HepG2 (cell line): ENCODE results near the gene B3GAT3. TPM values are rescaled to one million over a fixed set of nuclear protein-coding genes. Genes with fewer than 3 reads are reported as not detected.

Experiments used
- AHDC1 ChIP-seq: sonication (generic); formaldehyde crosslinking; IDR thresholded peaks from 2 replicates; pipeline ENCODE4 v1.5.1; 2020; ENCODE audit warnings: mild to moderate bottlenecking, missing genetic modification reagents, borderline replicate concordance
- ARID4A ChIP-seq: sonication (generic); formaldehyde crosslinking; IDR thresholded peaks from 2 replicates; pipeline ENCODE4 v1.5.0; 2020; ENCODE audit warnings: mild to moderate bottlenecking, missing genetic modification reagents, borderline replicate concordance
- CBX1 ChIP-seq: IDR thresholded peaks from one replicate; pipeline ENCODE4 v1.6.1; 2016; ENCODE audit warnings: antibody characterized with exemption, low read depth
- GABPB1 ChIP-seq: IDR thresholded peaks from 2 replicates; pipeline ENCODE4 v1.6.1; 2016; ENCODE audit warnings: mild to moderate bottlenecking, missing genetic modification reagents, moderate library complexity, missing compliant biosample characterization
- HNRNPLL ChIP-seq: fragments of 200-400 bp; formaldehyde crosslinking; IDR thresholded peaks from 2 replicates; pipeline ENCODE4 v1.6.1; 2017; ENCODE audit warnings: mild to moderate bottlenecking, low read depth, low read length; ENCODE audit not compliant: poor library complexity, severe bottlenecking
- IRX3 ChIP-seq: sonication (generic); formaldehyde crosslinking; IDR thresholded peaks from 2 replicates; pipeline ENCODE4 v1.8.1; 2023; ENCODE audit warnings: mild to moderate bottlenecking, low read depth, missing genetic modification reagents, borderline replicate concordance
- MIER2 ChIP-seq: IDR thresholded peaks from 2 replicates; pipeline ENCODE4 v1.6.1; 2016; ENCODE audit warnings: missing biosample characterization, missing genetic modification reagents
- RBFOX2 ChIP-seq: fragments of 200-400 bp; formaldehyde crosslinking; IDR thresholded peaks from 2 replicates; pipeline ENCODE4 v1.6.1; 2017; ENCODE audit warnings: low read depth, mild to moderate bottlenecking, low read length
- RCOR2 ChIP-seq: IDR thresholded peaks from 2 replicates; pipeline ENCODE4 v1.6.1; 2016; ENCODE audit warnings: missing biosample characterization, missing genetic modification reagents
- SETDB1 ChIP-seq: sonication (generic); formaldehyde crosslinking; IDR thresholded peaks from 2 replicates; pipeline ENCODE4 v1.5.1; 2020; ENCODE audit warnings: missing genetic modification reagents, mild to moderate bottlenecking, borderline replicate concordance
- SMAD1 ChIP-seq: sonication (generic); formaldehyde crosslinking; IDR thresholded peaks from 2 replicates; pipeline ENCODE4 v1.4.0; 2020; ENCODE audit warnings: missing genetic modification reagents, low read depth, mild to moderate bottlenecking, borderline replicate concordance
- SP5 ChIP-seq: IDR thresholded peaks from 2 replicates; pipeline ENCODE4 v1.6.1; 2016; ENCODE audit warnings: low read depth, borderline replicate concordance
- ZFP91 ChIP-seq: sonication (generic); formaldehyde crosslinking; IDR thresholded peaks from 2 replicates; pipeline ENCODE4 v1.9.0; 2022; ENCODE audit warnings: missing genetic modification reagents, mild to moderate bottlenecking, borderline replicate concordance
- ZNF747 ChIP-seq: sonication (generic); formaldehyde crosslinking; IDR thresholded peaks from 2 replicates; pipeline ENCODE4 v1.8.1; 2023; ENCODE audit warnings: missing genetic modification reagents, mild to moderate bottlenecking, borderline replicate concordance
- ZNF780A ChIP-seq: sonication (generic); formaldehyde crosslinking; IDR thresholded peaks from 2 replicates; pipeline ENCODE4 v1.8.0; 2022; ENCODE audit warnings: mild to moderate bottlenecking, missing genetic modification reagents, moderate library complexity
- polyA plus RNA-seq, 8 experiments: library from polyadenylated mRNA; depleted of rRNA in 3 of 8; stranded (reverse) in 7 of 8; unstranded in 1 of 8; fragments of >200 nt; fragmentation: Illumina TruSeq in 4 of 8; extraction: Trizol in 4 of 8; gene quantifications; 2 replicates each; pipeline versions ENCODE4 v1.2.1 to v1.2.3, GENCODE V29; 2011 to 2016; ENCODE audit warnings: low read depth in 4 of 8, missing spikeins in 1 of 8, mixed read lengths in 1 of 8; ENCODE audit not compliant: insufficient read depth in 1 of 8
- total RNA-seq, 5 experiments: library from RNA; depleted of rRNA; stranded (reverse); fragments of >200 nt; fragmentation: Illumina TruSeq; extraction: Trizol; gene quantifications; 2 replicates each; pipeline ENCODE4 v1.2.3, GENCODE V29; 2016; ENCODE audit warnings: low read depth in 1 of 5

Gene B3GAT3
- total and polyA plus RNA-seq, 2 of the 13 experiments (the other 11 are each of a cell fraction or from before 2014, with no cell fraction given), result 21.3 to 26.1 TPM

GRCh38 chr11:62591448-62592145 is 30.2 kb downstream of the B3GAT3 start, which contains the start of gene TUT1 (continued):
- TF ChIP-seq ARID4A (peak; percentile 90), SP5 (peak; percentile 54; the same call in 1 of the 2 replicates), SMAD1 (CRISPR knock-in tag) (peak; percentile 54; the same call in 1 of the 2 replicates), ZFP91 (CRISPR knock-in tag) (peak; percentile 85), HNRNPLL (peak; percentile 97), MIER2 (CRISPR knock-in tag) (peak; percentile 83; the same call in 1 of the 2 replicates), ZNF780A (CRISPR knock-in tag) (peak; percentile 19; the same call in 1 of the 2 replicates), ZNF747 (CRISPR knock-in tag) (peak; percentile 91; the same call in 1 of the 2 replicates), SETDB1 (CRISPR knock-in tag) (0 out of 2 replicates have a peak, but pooled peaks have one; percentile 20), IRX3 (CRISPR knock-in tag) (peak; percentile 64; the same call in 1 of the 2 replicates), CBX1 (peak; percentile 76), RCOR2 (CRISPR knock-in tag) (no peak), GABPB1 (CRISPR knock-in tag) (peak; percentile 98), RBFOX2 (peak; percentile 63), AHDC1 (CRISPR knock-in tag) (peak; percentile 51; the same call in 1 of the 2 replicates)
